Peyer's patch (tissue), 4 donors: ENCODE data around the gene PXN. TPM values are rescaled to one million over a fixed set of nuclear protein-coding genes. Genes with fewer than 3 reads are reported as not detected.
"Not testable (repeated sequence)": the region's sequence is repeated elsewhere in the genome, so short reads cannot be mapped to it uniquely, and the experiment has no call there.

Experiments
- DNase-seq, 3 donors: peaks; one replicate each; pipeline ENCODE4 v3.0.0-alpha.2; 2017 to 2019
- H3K27ac ChIP-seq, 4 donors: fragments of 200-600 bp; sonication (generic); one replicate each; pipeline ENCODE4 v1.5.1; 2016 to 2019
- H3K27me3 ChIP-seq, 2 donors: fragments of 200-600 bp; sonication (generic); one replicate each; pipeline ENCODE4 v1.5.1; 2019
- H3K36me3 ChIP-seq, 3 donors: fragments of 200-600 bp; sonication (generic); one replicate each; pipeline ENCODE4 v1.5.1; 2016 to 2019
- H3K4me1 ChIP-seq, 4 donors: fragments of 200-600 bp; sonication (generic); one replicate each; pipeline ENCODE4 v1.5.1; 2016 to 2019
- H3K4me3 ChIP-seq, 4 donors: fragments of 200-600 bp; sonication (generic); 1 replicate in 3 of 4; 2 replicates in 1 of 4; pipeline ENCODE4 v1.5.1; 2016 to 2019; ENCODE audit warnings: mild to moderate bottlenecking in 1 of 4
- H3K9me3 ChIP-seq, 4 donors: fragments of 200-600 bp; sonication (generic); one replicate each; pipeline ENCODE4 v1.5.1; 2016 to 2019; ENCODE audit warnings: mild to moderate bottlenecking in 1 of 4
- CTCF ChIP-seq, 6 experiments: fragments of 450-650 bp in 4 of 6; fragments of 200-600 bp in 2 of 6; sonication (generic) in 1 of 6; IDR thresholded peaks; one replicate each; pipeline ENCODE4 v1.5.1; 2017 to 2019; ENCODE audit warnings: antibody characterized with exemption in 6 of 6, mild to moderate bottlenecking in 3 of 6, moderate library complexity in 1 of 6
- POLR2A ChIP-seq, 2 donors: fragments of 450-650 bp; IDR thresholded peaks; one replicate each; pipeline ENCODE4 v1.5.1; 2017; ENCODE audit warnings: antibody characterized with exemption in 2 of 2, mild to moderate bottlenecking in 2 of 2, moderate library complexity in 2 of 2
- total RNA-seq, 4 donors: library from RNA; depleted of rRNA; stranded (reverse); fragments of >200 nt; gene quantifications; one replicate each; pipeline ENCODE4 v1.1.0, GENCODE V29; 2016

Gene PXN
- total RNA-seq, 4 donors from 2014 or later: 138 to 204 (median 177) TPM

GRCh38 chr12:120215766-120216735, 49.5 kb downstream of the PXN start:
- no peaks in the 10 kb centered on the region for H3K4me1 ChIP-seq
- H3K9me3 ChIP-seq: no peaks in the 10 kb centered on the region
- no peak overlapping the region for H3K4me3 ChIP-seq
- peaks cover 0 to 98% (median 0%) of the 10 kb centered on the region in 3 donors for H3K36me3 ChIP-seq
- no peak for DNase-seq
- H3K27me3 ChIP-seq: no peaks in the 10 kb centered on the region
- no peak overlapping the region for H3K27ac ChIP-seq
- TF ChIP-seq CTCF (IDR thresholded peaks at IDR 0.05) (no peak), POLR2A (IDR thresholded peaks at IDR 0.05) (no peak)

GRCh38 chr12:120215357-120215735, 50.2 kb downstream of the PXN start:
- Histone ChIP-seq H3K4me1 (no peaks in the 10 kb centered on the region), H3K27me3 (no peaks in the 10 kb centered on the region), H3K27ac (no peak overlapping the region), H3K36me3 (peaks cover 0 to 98% (median 0%) of the 10 kb centered on the region in 3 donors), H3K4me3 (no peak overlapping the region), H3K9me3 (no peaks in the 10 kb centered on the region)
- DNase-seq: no peak
- no peak for TF ChIP-seq POLR2A (IDR thresholded peaks at IDR 0.05)
- no peak for TF ChIP-seq CTCF (IDR thresholded peaks at IDR 0.05)

GRCh38 chr12:120214626-120215356, 50.7 kb downstream of the PXN start:
- no peaks in the 10 kb centered on the region for H3K27me3 ChIP-seq
- DNase-seq: no peak
- peaks cover 0 to 98% (median 0%) of the 10 kb centered on the region in 3 donors for H3K36me3 ChIP-seq
- H3K27ac ChIP-seq: no peak overlapping the region
- TF ChIP-seq CTCF (IDR thresholded peaks at IDR 0.05): no peak
- no peak for TF ChIP-seq POLR2A (IDR thresholded peaks at IDR 0.05)
- no peak overlapping the region for H3K4me3 ChIP-seq
- no peaks in the 10 kb centered on the region for H3K9me3 ChIP-seq
- H3K4me1 ChIP-seq: no peaks in the 10 kb centered on the region

- Histone ChIP-seq H3K27ac (no peak overlapping the region), H3K9me3 (no peaks in the 10 kb centered on the region), H3K4me1 (no peaks in the 10 kb centered on the region), H3K4me3 (no peak overlapping the region), H3K36me3 (peaks cover 0 to 88% (median 0%) of the 10 kb centered on the region in 3 donors), H3K27me3 (no peaks in the 10 kb centered on the region)
- TF ChIP-seq CTCF (IDR thresholded peaks at IDR 0.05) (no peak), POLR2A (IDR thresholded peaks at IDR 0.05) (no peak)
- DNase-seq: no peak
These were observed 51.8 kb downstream of the PXN start for GRCh38 chr12:120213758-120214157.

GRCh38 chr12:120213182-120213581, 52.3 kb downstream of the PXN start:
- H3K4me3 ChIP-seq, H3K27ac ChIP-seq, DNase-seq, H3K4me1 ChIP-seq, H3K27me3 ChIP-seq, H3K9me3 ChIP-seq: not testable (repeated sequence)
- H3K36me3 ChIP-seq: peaks cover 0 to 83% (median 0%) of the 10 kb centered on the region in 3 donors

- no peak for DNase-seq
- TF ChIP-seq POLR2A (IDR thresholded peaks at IDR 0.05) (no peak), CTCF (IDR thresholded peaks at IDR 0.05) (no peak)
- no peak overlapping the region for H3K27ac ChIP-seq
- no peaks in the 10 kb centered on the region for H3K9me3 ChIP-seq
- peaks cover 0 to 76% (median 0%) of the 10 kb centered on the region in 3 donors for H3K36me3 ChIP-seq
- no peaks in the 10 kb centered on the region for H3K27me3 ChIP-seq
- H3K4me1 ChIP-seq: no peaks in the 10 kb centered on the region
- no peak overlapping the region for H3K4me3 ChIP-seq
These were observed 53.2 kb downstream of the PXN start for GRCh38 chr12:120212301-120212700.
